Measurements from ENCODE around the gene TEDC2.

DNA sequence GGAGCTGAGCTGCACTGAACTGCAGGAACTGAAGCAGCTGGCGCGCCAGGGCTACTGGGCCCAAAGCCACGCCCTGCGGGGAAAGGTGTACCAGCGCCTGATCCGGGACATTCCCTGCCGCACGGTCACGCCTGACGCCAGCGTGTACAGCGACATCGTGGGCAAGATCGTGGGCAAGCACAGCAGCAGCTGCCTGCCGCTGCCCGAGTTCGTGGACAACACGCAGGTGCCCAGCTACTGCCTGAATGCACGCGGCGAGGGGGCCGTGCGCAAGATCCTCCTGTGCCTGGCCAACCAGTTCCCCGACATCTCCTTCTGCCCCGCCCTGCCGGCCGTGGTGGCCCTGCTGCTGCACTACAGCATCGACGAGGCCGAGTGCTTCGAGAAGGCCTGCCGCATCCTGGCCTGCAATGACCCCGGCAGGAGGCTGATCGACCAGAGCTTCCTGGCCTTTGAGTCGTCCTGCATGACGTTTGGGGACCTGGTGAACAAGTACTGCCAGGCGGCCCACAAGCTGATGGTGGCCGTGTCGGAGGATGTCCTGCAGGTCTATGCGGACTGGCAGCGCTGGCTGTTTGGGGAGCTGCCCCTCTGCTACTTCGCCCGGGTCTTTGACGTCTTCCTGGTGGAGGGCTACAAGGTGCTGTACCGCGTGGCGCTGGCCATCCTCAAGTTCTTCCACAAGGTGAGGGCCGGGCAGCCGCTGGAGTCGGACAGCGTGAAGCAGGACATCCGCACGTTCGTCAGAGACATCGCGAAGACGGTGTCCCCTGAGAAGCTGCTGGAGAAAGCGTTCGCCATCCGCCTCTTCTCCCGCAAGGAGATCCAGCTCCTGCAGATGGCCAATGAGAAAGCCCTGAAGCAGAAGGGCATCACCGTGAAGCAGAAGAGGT is 36.6 kb downstream of the TEDC2 start:
- TF ChIP-seq POLR2A (IDR thresholded peaks at IDR 0.05) = no peak
- TF ChIP-seq, protein P1, sequence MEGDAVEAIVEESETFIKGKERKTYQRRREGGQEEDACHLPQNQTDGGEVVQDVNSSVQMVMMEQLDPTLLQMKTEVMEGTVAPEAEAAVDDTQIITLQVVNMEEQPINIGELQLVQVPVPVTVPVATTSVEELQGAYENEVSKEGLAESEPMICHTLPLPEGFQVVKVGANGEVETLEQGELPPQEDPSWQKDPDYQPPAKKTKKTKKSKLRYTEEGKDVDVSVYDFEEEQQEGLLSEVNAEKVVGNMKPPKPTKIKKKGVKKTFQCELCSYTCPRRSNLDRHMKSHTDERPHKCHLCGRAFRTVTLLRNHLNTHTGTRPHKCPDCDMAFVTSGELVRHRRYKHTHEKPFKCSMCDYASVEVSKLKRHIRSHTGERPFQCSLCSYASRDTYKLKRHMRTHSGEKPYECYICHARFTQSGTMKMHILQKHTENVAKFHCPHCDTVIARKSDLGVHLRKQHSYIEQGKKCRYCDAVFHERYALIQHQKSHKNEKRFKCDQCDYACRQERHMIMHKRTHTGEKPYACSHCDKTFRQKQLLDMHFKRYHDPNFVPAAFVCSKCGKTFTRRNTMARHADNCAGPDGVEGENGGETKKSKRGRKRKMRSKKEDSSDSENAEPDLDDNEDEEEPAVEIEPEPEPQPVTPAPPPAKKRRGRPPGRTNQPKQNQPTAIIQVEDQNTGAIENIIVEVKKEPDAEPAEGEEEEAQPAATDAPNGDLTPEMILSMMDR (IDR thresholded peaks at IDR 0.05) = no peak
